CD4-positive, CD25-positive, alpha-beta regulatory T cell (primary cell): ENCODE data around the gene IAH1. TPM values are rescaled to one million over a fixed set of nuclear protein-coding genes. Genes with fewer than 3 reads are reported as not detected.
A peak's percentile ranks its signal among the peaks of the same experiment; 100 is the strongest.
"Not testable (repeated sequence)": the region's sequence is repeated elsewhere in the genome, so short reads cannot be mapped to it uniquely, and the experiment has no call there.

Experiments used
- ATAC-seq, 2 donors: fragments of 150-1000 bp; cut with Tn5 transposase; one replicate each; pipeline ENCODE4 v1.10.0; 2021; ENCODE audit warnings: low read depth in 2 of 2, moderate number of reproducible peaks in 2 of 2, moderate library complexity in 1 of 2
- DNase-seq, 3 donors: peaks; one replicate each; pipeline versions ENCODE4 v3.0.0 to v3.0.0-alpha.2; 2012 to 2022; ENCODE audit warnings: mixed read lengths in 1 of 3
- H3K27ac ChIP-seq: one replicate; pipeline ENCODE4 v1.7.0; 2013; ENCODE audit warnings: mild to moderate bottlenecking, low read length; ENCODE audit not compliant: insufficient read depth, poor library complexity, severe bottlenecking
- H3K27me3 ChIP-seq: one replicate; pipeline ENCODE4 v1.7.0; 2013; ENCODE audit warnings: low read length; ENCODE audit not compliant: control insufficient read depth, insufficient read depth
- H3K36me3 ChIP-seq: one replicate; pipeline ENCODE4 v1.7.0; 2013; ENCODE audit warnings: mild to moderate bottlenecking, low read length, moderate library complexity; ENCODE audit not compliant: control insufficient read depth, insufficient read depth
- H3K4me1 ChIP-seq: 2 replicates; pipeline ENCODE4 v1.7.0; 2013; ENCODE audit warnings: mild to moderate bottlenecking, low read length; ENCODE audit not compliant: insufficient read depth, control insufficient read depth, poor library complexity, severe bottlenecking
- H3K4me3 ChIP-seq: one replicate; pipeline ENCODE4 v1.7.0; 2013; ENCODE audit warnings: low read depth, mild to moderate bottlenecking, low read length, moderate library complexity
- H3K9me3 ChIP-seq, 2 experiments: 1 replicate in 1 of 2; 2 replicates in 1 of 2; pipeline ENCODE4 v1.7.0; 2013; ENCODE audit warnings: low read length in 2 of 2, mild to moderate bottlenecking in 1 of 2, moderate library complexity in 1 of 2; ENCODE audit not compliant: control insufficient read depth in 2 of 2
- H3K27ac Mint-ChIP-seq, 3 donors: one replicate each; pipeline ENCODE4 v1.8.0; 2020 to 2022; ENCODE audit warnings: mild to moderate bottlenecking in 3 of 3, mixed read lengths in 3 of 3, moderate library complexity in 2 of 3
- H3K27me3 Mint-ChIP-seq: one replicate; pipeline ENCODE4 v1.8.0; 2022; ENCODE audit warnings: mild to moderate bottlenecking, mixed read lengths
- H3K36me3 Mint-ChIP-seq: one replicate; pipeline ENCODE4 v1.8.0; 2020; ENCODE audit warnings: mixed read lengths
- H3K4me1 Mint-ChIP-seq, 4 donors: one replicate each; pipeline ENCODE4 v1.8.0; 2020 to 2022; ENCODE audit warnings: mixed read lengths in 4 of 4, mild to moderate bottlenecking in 1 of 4
- H3K4me3 Mint-ChIP-seq, 4 donors: one replicate each; pipeline ENCODE4 v1.8.0; 2020 to 2022; ENCODE audit warnings: mild to moderate bottlenecking in 4 of 4, mixed read lengths in 4 of 4, moderate library complexity in 3 of 4
- H3K9me3 Mint-ChIP-seq, 7 donors: one replicate each; pipeline ENCODE4 v1.8.0; 2020 to 2022; ENCODE audit warnings: mixed read lengths in 7 of 7, mild to moderate bottlenecking in 3 of 7, moderate library complexity in 2 of 7
- polyA plus RNA-seq, 4 donors: library from polyadenylated mRNA; unstranded; fragments of 300-500 nt; fragmentation: Illumina TruSeq; gene quantifications; one replicate each; pipeline ENCODE4 v1.2.3, GENCODE V29; 2021
- total RNA-seq: library from RNA; stranded (reverse); gene quantifications from one replicate; pipeline ENCODE4 v1.2.3, GENCODE V29; 2022

IAH1 gene
- total and polyA plus RNA-seq, 5 donors from 2014 or later: 40.7 to 108 (median 89.1) TPM

GRCh38 chr2:9492927-9493326 is 18.6 kb downstream of the IAH1 start:
- H3K27me3 ChIP-seq: no peaks in the 10 kb centered on the region
- no peak for ATAC-seq
- no peak overlapping the region for H3K4me3 ChIP-seq
- no peaks in the 10 kb centered on the region for H3K27me3 Mint-ChIP-seq
- H3K9me3 ChIP-seq: no peaks in the 10 kb centered on the region
- no peak overlapping the region for H3K4me3 Mint-ChIP-seq
- H3K4me1 Mint-ChIP-seq: peaks cover 7 to 25% (median 13%) of the 10 kb centered on the region in 4 donors
- DNase-seq: no peak
- H3K27ac ChIP-seq: no peak overlapping the region
- no peak overlapping the region for H3K27ac Mint-ChIP-seq
- no peaks in the 10 kb centered on the region for H3K9me3 Mint-ChIP-seq
- peaks cover 91% of the 10 kb centered on the region for H3K36me3 ChIP-seq
- H3K36me3 Mint-ChIP-seq: peaks cover 51% of the 10 kb centered on the region
- H3K4me1 ChIP-seq: no peaks in the 10 kb centered on the region

DNA sequence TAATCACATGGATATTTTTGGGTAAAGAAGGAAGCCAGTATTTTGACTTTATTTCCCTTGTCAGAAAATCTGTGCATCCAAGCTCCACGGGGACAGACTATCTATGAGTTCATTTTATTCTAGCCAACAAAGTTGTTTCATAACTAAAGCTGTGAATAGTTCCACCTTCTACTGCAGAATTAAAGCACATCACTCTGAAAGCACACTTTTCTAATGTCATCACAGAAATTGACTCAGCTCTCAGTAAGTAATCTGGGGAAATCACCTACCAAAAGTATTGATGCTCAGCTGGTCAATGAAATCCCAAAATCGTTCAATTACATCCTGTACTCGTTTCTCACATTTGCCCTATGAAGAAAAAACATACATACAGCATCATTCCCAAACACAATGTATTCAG is 19.1 kb downstream of the IAH1 start:
- H3K27ac Mint-ChIP-seq: peak overlapping the region; percentile 9 to 42 (median 11)
- H3K4me1 Mint-ChIP-seq: peaks cover 4 to 27% (median 13%) of the 10 kb centered on the region in 4 donors
- peaks cover 50% of the 10 kb centered on the region for H3K36me3 Mint-ChIP-seq
- DNase-seq (no peak), ATAC-seq (no peak)
- no peaks in the 10 kb centered on the region for H3K4me1 ChIP-seq
- H3K9me3 Mint-ChIP-seq: no peaks in the 10 kb centered on the region
- H3K4me3 ChIP-seq: no peak overlapping the region
- no peaks in the 10 kb centered on the region for H3K27me3 ChIP-seq
- no peak overlapping the region for H3K27ac ChIP-seq
- no peaks in the 10 kb centered on the region for H3K27me3 Mint-ChIP-seq
- no peaks in the 10 kb centered on the region for H3K9me3 ChIP-seq
- no peak overlapping the region for H3K4me3 Mint-ChIP-seq
- peaks cover 91% of the 10 kb centered on the region for H3K36me3 ChIP-seq

GRCh38 chr2:9494081-9494480 is 19.7 kb downstream of the IAH1 start:
- no peak for DNase-seq
- H3K4me3 Mint-ChIP-seq: no peak overlapping the region

DNA sequence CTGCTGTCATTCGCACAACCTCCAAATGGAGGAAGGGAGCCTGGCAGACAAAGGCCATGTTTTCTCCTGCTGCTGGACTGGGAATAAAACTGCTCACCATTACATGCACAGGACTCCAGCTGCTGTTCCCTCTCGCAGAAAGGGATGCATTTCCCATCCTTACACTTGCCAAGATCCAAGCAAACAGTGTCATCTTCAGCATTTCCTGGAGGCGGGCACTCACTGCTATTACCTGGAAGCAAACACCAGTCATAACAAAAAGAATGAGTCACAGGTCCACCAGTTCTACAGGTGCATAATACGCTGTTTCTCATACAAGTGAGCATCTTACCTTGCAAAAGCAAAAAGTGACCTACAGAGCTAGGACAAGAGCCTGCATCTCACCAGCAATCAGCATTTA is 22.7 kb downstream of the IAH1 start:
- Mint-ChIP-seq H3K4me3 (no peak overlapping the region), H3K36me3 (peaks cover 49% of the 10 kb centered on the region), H3K9me3 (no peaks in the 10 kb centered on the region), H3K27me3 (no peaks in the 10 kb centered on the region), H3K27ac (peak overlapping the region; percentile 44 to 80 (median 77)), H3K4me1 (peaks cover 0 to 24% (median 11%) of the 10 kb centered on the region in 4 donors)
- Histone ChIP-seq H3K27me3 (no peaks in the 10 kb centered on the region), H3K4me1 (no peaks in the 10 kb centered on the region), H3K9me3 (no peaks in the 10 kb centered on the region), H3K27ac (no peak overlapping the region), H3K36me3 (peaks cover 80% of the 10 kb centered on the region), H3K4me3 (no peak overlapping the region)
- peak; percentile 50 to 56 for ATAC-seq
- peak in 1 of 3 donors; percentile 32 for DNase-seq

More at GRCh38 chr2:9494081-9494480, 19.7 kb downstream of the IAH1 start:
- Histone ChIP-seq H3K27ac (no peak overlapping the region), H3K4me3 (no peak overlapping the region), H3K4me1 (no peaks in the 10 kb centered on the region), H3K9me3 (no peaks in the 10 kb centered on the region), H3K27me3 (no peaks in the 10 kb centered on the region), H3K36me3 (peaks cover 86% of the 10 kb centered on the region)
- H3K9me3 Mint-ChIP-seq: no peaks in the 10 kb centered on the region
- no peaks in the 10 kb centered on the region for H3K27me3 Mint-ChIP-seq
- no peak for ATAC-seq
- H3K27ac Mint-ChIP-seq: peak overlapping the region; percentile 9 to 79 (median 22)
- H3K36me3 Mint-ChIP-seq: peaks cover 44% of the 10 kb centered on the region
- H3K4me1 Mint-ChIP-seq: peaks cover 0 to 22% (median 10%) of the 10 kb centered on the region in 4 donors

DNA sequence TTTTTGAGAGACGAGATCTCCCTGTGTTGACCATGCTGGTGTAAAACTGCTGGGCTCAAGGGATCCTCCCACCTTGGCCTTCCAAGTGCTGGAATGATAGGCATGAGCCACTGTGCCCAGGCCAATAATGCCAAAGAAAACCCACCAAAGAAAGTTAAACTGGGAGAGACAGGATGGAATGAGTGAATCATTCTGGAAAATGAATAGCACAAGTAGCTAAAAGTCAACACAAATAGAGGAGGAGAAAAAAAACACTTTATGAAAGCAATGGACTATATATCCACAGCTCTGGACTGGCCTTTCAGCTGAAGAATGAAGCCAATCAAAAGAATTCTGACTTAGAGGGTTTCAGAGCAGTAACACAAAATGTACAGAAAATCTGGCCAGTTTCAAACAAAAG is 23.9 kb downstream of the IAH1 start:
- H3K27me3 ChIP-seq: no peaks in the 10 kb centered on the region
- Mint-ChIP-seq H3K27me3 (no peaks in the 10 kb centered on the region), H3K27ac (no peak overlapping the region), H3K4me3 (no peak overlapping the region), H3K4me1 (peaks cover 0 to 21% (median 13%) of the 10 kb centered on the region in 4 donors), H3K36me3 (peaks cover 52% of the 10 kb centered on the region), H3K9me3 (no peaks in the 10 kb centered on the region)
- H3K27ac ChIP-seq: no peak overlapping the region
- DNase-seq (no peak), ATAC-seq (no peak)
- peaks cover 73% of the 10 kb centered on the region for H3K36me3 ChIP-seq
- H3K4me1 ChIP-seq: no peaks in the 10 kb centered on the region
- no peaks in the 10 kb centered on the region for H3K9me3 ChIP-seq
- H3K4me3 ChIP-seq: no peak overlapping the region

- H3K36me3 ChIP-seq: peaks cover 47% of the 10 kb centered on the region
- no peak overlapping the region for H3K4me3 ChIP-seq
- H3K9me3 Mint-ChIP-seq: peaks cover 0 to 2% (median 0%) of the 10 kb centered on the region in 7 donors
- no peak for DNase-seq
- no peaks in the 10 kb centered on the region for H3K27me3 Mint-ChIP-seq
- H3K9me3 ChIP-seq: no peaks in the 10 kb centered on the region
- H3K27ac Mint-ChIP-seq: peak overlapping the region in 2 of 3 donors; percentile 32 to 52
- no peak for ATAC-seq
- no peak overlapping the region for H3K27ac ChIP-seq
- peaks cover 0 to 12% (median 4%) of the 10 kb centered on the region in 4 donors for H3K4me1 Mint-ChIP-seq
- peaks cover 42% of the 10 kb centered on the region for H3K36me3 Mint-ChIP-seq
- H3K27me3 ChIP-seq: no peaks in the 10 kb centered on the region
- no peaks in the 10 kb centered on the region for H3K4me1 ChIP-seq
- no peak overlapping the region for H3K4me3 Mint-ChIP-seq
Measured at GRCh38 chr2:9508931-9509330, 34.6 kb downstream of the IAH1 start.

- not testable (repeated sequence) for H3K9me3 ChIP-seq, H3K27ac ChIP-seq, ATAC-seq, H3K4me3 ChIP-seq, H3K9me3 Mint-ChIP-seq, H3K27me3 Mint-ChIP-seq, H3K4me1 ChIP-seq, H3K4me1 Mint-ChIP-seq, H3K27me3 ChIP-seq, H3K27ac Mint-ChIP-seq, H3K4me3 Mint-ChIP-seq, DNase-seq
- peaks cover 40% of the 10 kb centered on the region for H3K36me3 Mint-ChIP-seq
- peaks cover 43% of the 10 kb centered on the region for H3K36me3 ChIP-seq
Measured at GRCh38 chr2:9513946-9514345, 39.6 kb downstream of the IAH1 start.

- no peak for ATAC-seq
- no peaks in the 10 kb centered on the region for H3K27me3 Mint-ChIP-seq
- H3K4me1 Mint-ChIP-seq: peaks cover 0 to 6% (median 4%) of the 10 kb centered on the region in 4 donors
- H3K4me3 ChIP-seq: no peak overlapping the region
- H3K4me1 ChIP-seq: no peaks in the 10 kb centered on the region
- no peak for DNase-seq
- no peak overlapping the region for H3K4me3 Mint-ChIP-seq
- peaks cover 63% of the 10 kb centered on the region for H3K36me3 ChIP-seq
- H3K36me3 Mint-ChIP-seq: peaks cover 54% of the 10 kb centered on the region
- no peaks in the 10 kb centered on the region for H3K27me3 ChIP-seq
- H3K9me3 Mint-ChIP-seq: peaks cover 0 to 5% (median 1%) of the 10 kb centered on the region in 7 donors
- peak overlapping the region in 2 of 3 donors; percentile 48 to 55 for H3K27ac Mint-ChIP-seq
- no peaks in the 10 kb centered on the region for H3K9me3 ChIP-seq
- H3K27ac ChIP-seq: no peak overlapping the region
Measured at GRCh38 chr2:9517118-9517782, 42.9 kb downstream of the IAH1 start.
